Measurements from ENCODE around the gene RITA1.
A peak's percentile ranks its signal among the peaks of the same experiment; 100 is the strongest.

The RITA1 gene

DNA sequence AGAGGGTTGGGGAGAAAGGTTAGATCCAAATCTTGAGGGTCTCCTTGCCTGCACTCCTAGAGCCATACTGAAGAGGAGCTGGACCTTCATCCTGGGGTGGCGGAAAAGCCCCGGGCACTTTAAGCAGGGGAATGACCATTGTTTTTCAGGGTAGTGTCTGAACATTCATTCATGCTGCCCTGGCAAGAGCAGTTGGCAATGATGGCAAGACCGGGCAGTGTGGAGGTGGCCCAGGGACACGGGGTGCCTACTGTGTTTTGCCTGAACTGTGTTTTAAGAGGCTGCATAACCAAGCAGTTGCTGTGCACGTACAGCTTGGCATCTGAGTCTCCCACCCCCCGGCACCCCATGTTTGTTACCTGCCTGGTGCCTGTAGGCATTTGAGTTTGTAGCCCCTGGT lies 50.5 kb downstream of the RITA1 start:
- Histone ChIP-seq H3K4ac (ENCODE audit: low read depth in 1 of 2, low read length in 2 of 2) (no peak overlapping the region), H2BK12ac (ENCODE audit: low read length in 2 of 2) (peak overlapping the region in 1 of 2 experiments; percentile 48), H3K79me1 (replicated peaks; ENCODE audit: low read length, poor library complexity, severe bottlenecking) (peaks cover 7% of the 10 kb centered on the region), H3K9ac (ENCODE audit: low read length) (no peak overlapping the region), H4K91ac (ENCODE audit: low read length) (no peak overlapping the region), H3K4me2 (ENCODE audit: low read length, poor library complexity, severe bottlenecking) (no peak overlapping the region), H3K27ac (ENCODE audit: low read length, poor library complexity, severe bottlenecking) (no peak overlapping the region), H3K23ac (ENCODE audit: low read length in 2 of 2) (no peak overlapping the region), H2AK5ac (ENCODE audit: low read length, severe bottlenecking) (no peak overlapping the region), H2BK15ac (ENCODE audit: low read depth, poor library complexity, severe bottlenecking) (no peak overlapping the region), H3K36me3 (ENCODE audit: control insufficient read depth in 1 of 2, insufficient read depth in 2 of 2, low read depth in 1 of 2, low read length in 2 of 2) (peaks cover 18 to 51% of the 10 kb centered on the region in 2 experiments), H3K4me1 (ENCODE audit: control insufficient read depth, insufficient read depth, low read depth, low read length) (peaks cover 47% of the 10 kb centered on the region), H3K4me3 (ENCODE audit: insufficient read depth in 1 of 2, low read depth in 1 of 2, low read length in 2 of 2) (no peak overlapping the region), H2BK120ac (ENCODE audit: low read depth, low read length) (no peak overlapping the region), H4K8ac (ENCODE audit: low read length) (no peak overlapping the region), H2AFZ (ENCODE audit: low read depth, low read length) (no peak overlapping the region), H3K14ac (ENCODE audit: low read length in 2 of 2) (no peak overlapping the region), H2BK5ac (ENCODE audit: low read depth, low read length, poor library complexity, severe bottlenecking) (no peak overlapping the region), H3K18ac (ENCODE audit: low read depth in 1 of 2, low read length in 2 of 2) (no peak overlapping the region), H3K9me3 (ENCODE audit: control insufficient read depth, low read length) (peaks cover 3% of the 10 kb centered on the region), H3K27me3 (ENCODE audit: control insufficient read depth in 1 of 2, insufficient read depth in 1 of 2, low read length in 2 of 2) (no peaks in the 10 kb centered on the region)
- no peak for DNase-seq
- WGBS, result 96% methylated on average over 6 of the region's 6 CpGs

DNA sequence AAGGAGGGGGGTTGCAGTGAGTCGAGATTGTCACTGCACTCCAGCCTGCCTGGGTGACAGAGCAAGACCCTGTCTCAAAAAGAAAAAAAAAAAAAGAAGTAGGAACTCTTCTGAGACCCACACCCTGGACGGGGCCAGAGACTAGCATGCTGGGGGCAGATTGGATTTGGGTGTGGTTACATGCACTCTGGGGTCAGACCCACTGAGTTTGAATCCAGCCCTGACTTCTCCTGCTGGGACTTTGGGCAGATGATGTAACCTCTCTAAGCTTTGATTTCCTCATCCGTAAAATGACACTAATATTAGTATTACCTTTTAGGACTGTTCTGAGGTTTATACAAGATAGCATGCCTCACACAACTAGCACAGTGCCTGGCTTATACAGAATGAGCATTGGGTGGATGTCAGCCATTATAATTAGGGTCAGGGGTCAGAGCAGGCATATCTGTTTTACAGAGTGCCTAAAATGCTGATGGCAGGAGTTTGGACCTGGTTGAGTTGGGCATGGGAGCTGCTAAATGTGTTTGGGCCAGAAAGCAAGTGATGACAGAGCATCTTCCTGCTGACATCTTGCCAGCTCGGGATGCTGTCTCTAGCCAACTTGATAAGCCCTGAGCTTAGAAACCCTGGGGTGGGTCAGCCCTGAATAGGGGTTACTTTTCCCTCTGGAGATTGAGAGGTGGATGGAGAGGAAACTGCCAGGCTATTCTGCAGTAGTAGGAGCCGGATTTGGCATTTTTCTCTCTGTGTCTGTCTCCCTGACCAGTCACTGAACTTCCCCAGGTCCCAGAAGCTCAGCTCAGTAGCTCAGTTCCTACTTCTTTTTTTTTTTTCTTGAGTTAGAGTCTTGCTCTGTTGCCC lies 51.2 kb downstream of the RITA1 start:
- Histone ChIP-seq H3K79me1 (replicated peaks; ENCODE audit: low read length, poor library complexity, severe bottlenecking) (peaks cover 6% of the 10 kb centered on the region), H3K27me3 (ENCODE audit: control insufficient read depth in 1 of 2, insufficient read depth in 1 of 2, low read length in 2 of 2) (no peaks in the 10 kb centered on the region), H3K36me3 (ENCODE audit: control insufficient read depth in 1 of 2, insufficient read depth in 2 of 2, low read depth in 1 of 2, low read length in 2 of 2) (peaks cover 16 to 43% of the 10 kb centered on the region in 2 experiments), H2AK5ac (ENCODE audit: low read length, severe bottlenecking) (peak overlapping the region; percentile 65), H3K9me3 (ENCODE audit: control insufficient read depth, low read length) (no peaks in the 10 kb centered on the region), H3K18ac (ENCODE audit: low read depth in 1 of 2, low read length in 2 of 2) (no peak overlapping the region), H2AFZ (ENCODE audit: low read depth, low read length) (no peak overlapping the region), H3K4ac (ENCODE audit: low read depth in 1 of 2, low read length in 2 of 2) (no peak overlapping the region), H2BK5ac (ENCODE audit: low read depth, low read length, poor library complexity, severe bottlenecking) (no peak overlapping the region), H3K23ac (ENCODE audit: low read length in 2 of 2) (no peak overlapping the region), H3K4me2 (ENCODE audit: low read length, poor library complexity, severe bottlenecking) (no peak overlapping the region), H3K27ac (ENCODE audit: low read length, poor library complexity, severe bottlenecking) (no peak overlapping the region), H4K8ac (ENCODE audit: low read length) (no peak overlapping the region), H3K4me3 (ENCODE audit: insufficient read depth in 1 of 2, low read depth in 1 of 2, low read length in 2 of 2) (no peak overlapping the region), H2BK12ac (ENCODE audit: low read length in 2 of 2) (no peak overlapping the region), H3K14ac (ENCODE audit: low read length in 2 of 2) (no peak overlapping the region), H3K4me1 (ENCODE audit: control insufficient read depth, insufficient read depth, low read depth, low read length) (peaks cover 52% of the 10 kb centered on the region), H2BK120ac (ENCODE audit: low read depth, low read length) (no peak overlapping the region), H2BK15ac (ENCODE audit: low read depth, poor library complexity, severe bottlenecking) (no peak overlapping the region), H4K91ac (ENCODE audit: low read length) (no peak overlapping the region), H3K9ac (ENCODE audit: low read length) (no peak overlapping the region)
- no peak for DNase-seq
- 96% methylated on average over 4 of the region's 5 CpGs for WGBS

DNA sequence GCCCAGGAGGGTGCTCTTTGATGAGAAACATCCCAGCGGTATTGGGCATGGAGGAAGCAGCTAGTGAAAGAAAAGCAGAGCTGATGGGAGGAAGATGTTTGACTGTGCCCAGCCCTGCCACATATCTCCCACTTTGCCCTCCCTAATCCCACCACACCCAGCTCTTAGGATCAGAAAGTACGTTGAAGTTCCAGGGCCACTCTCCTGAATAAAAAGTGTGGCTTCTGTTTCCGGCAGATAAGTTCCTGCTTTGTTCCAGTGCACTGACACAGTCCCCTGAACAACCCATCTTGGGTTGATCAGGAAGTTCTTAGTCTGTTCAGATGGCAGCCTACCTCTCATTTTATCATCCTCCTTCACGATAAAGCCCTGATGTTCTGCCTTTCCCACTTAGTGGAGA lies 52.2 kb downstream of the RITA1 start:
- H4K91ac ChIP-seq (ENCODE audit: low read length), result no peak overlapping the region
- no peaks in the 10 kb centered on the region for H3K27me3 ChIP-seq (ENCODE audit: control insufficient read depth in 1 of 2, insufficient read depth in 1 of 2, low read length in 2 of 2)
- peak overlapping the region; percentile 24 for H2AK5ac ChIP-seq (ENCODE audit: low read length, severe bottlenecking)
- H3K4ac ChIP-seq (ENCODE audit: low read depth in 1 of 2, low read length in 2 of 2), result no peak overlapping the region
- no peaks in the 10 kb centered on the region for H3K9me3 ChIP-seq (ENCODE audit: control insufficient read depth, low read length)
- H3K14ac ChIP-seq (ENCODE audit: low read length in 2 of 2), result no peak overlapping the region
- no peak overlapping the region for H3K18ac ChIP-seq (ENCODE audit: low read depth in 1 of 2, low read length in 2 of 2)
- no peak overlapping the region for H2AFZ ChIP-seq (ENCODE audit: low read depth, low read length)
- no peak overlapping the region for H2BK5ac ChIP-seq (ENCODE audit: low read depth, low read length, poor library complexity, severe bottlenecking)
- H3K4me2 ChIP-seq (ENCODE audit: low read length, poor library complexity, severe bottlenecking), result no peak overlapping the region
- H3K4me1 ChIP-seq (ENCODE audit: control insufficient read depth, insufficient read depth, low read depth, low read length), result peaks cover 52% of the 10 kb centered on the region
- no peak overlapping the region for H2BK12ac ChIP-seq (ENCODE audit: low read length in 2 of 2)
- 98% methylated on average over 4 of the region's 4 CpGs for WGBS
- H3K23ac ChIP-seq (ENCODE audit: low read length in 2 of 2), result no peak overlapping the region
- no peak overlapping the region for H2BK120ac ChIP-seq (ENCODE audit: low read depth, low read length)
- peaks cover 7 to 38% of the 10 kb centered on the region in 2 experiments for H3K36me3 ChIP-seq (ENCODE audit: control insufficient read depth in 1 of 2, insufficient read depth in 2 of 2, low read depth in 1 of 2, low read length in 2 of 2)
- H3K9ac ChIP-seq (ENCODE audit: low read length), result no peak overlapping the region
- H3K27ac ChIP-seq (ENCODE audit: low read length, poor library complexity, severe bottlenecking), result no peak overlapping the region
- DNase-seq, result no peak
- peaks cover 6% of the 10 kb centered on the region for H3K79me1 ChIP-seq (replicated peaks; ENCODE audit: low read length, poor library complexity, severe bottlenecking)
- no peak overlapping the region for H3K4me3 ChIP-seq (ENCODE audit: insufficient read depth in 1 of 2, low read depth in 1 of 2, low read length in 2 of 2)
- H4K8ac ChIP-seq (ENCODE audit: low read length), result no peak overlapping the region
- H2BK15ac ChIP-seq (ENCODE audit: low read depth, poor library complexity, severe bottlenecking), result no peak overlapping the region

DNA sequence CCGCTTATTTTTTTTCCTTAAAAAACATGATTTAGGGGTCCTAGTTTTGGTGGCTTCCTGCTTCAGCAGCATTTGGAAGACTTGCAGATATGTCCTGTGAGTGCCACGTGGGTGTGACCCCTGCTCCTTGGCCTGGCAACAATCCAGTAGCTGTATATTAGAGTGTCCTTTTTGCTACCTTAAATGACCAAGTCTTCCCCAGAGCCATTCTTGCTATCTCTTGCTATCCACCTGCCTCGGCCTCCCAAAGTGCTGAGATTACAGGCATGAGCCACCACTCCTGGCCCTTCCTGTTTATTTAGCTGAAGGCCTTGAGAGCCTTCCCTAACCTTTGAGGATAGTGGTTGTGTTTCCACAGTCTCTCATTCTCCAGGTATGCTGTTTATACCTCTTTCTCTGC lies 52.8 kb downstream of the RITA1 start:
- H3K4me3 ChIP-seq (ENCODE audit: insufficient read depth in 1 of 2, low read depth in 1 of 2, low read length in 2 of 2), result no peak overlapping the region
- no peak overlapping the region for H2AFZ ChIP-seq (ENCODE audit: low read depth, low read length)
- H3K14ac ChIP-seq (ENCODE audit: low read length in 2 of 2), result no peak overlapping the region
- H2BK120ac ChIP-seq (ENCODE audit: low read depth, low read length), result no peak overlapping the region
- H3K79me1 ChIP-seq (replicated peaks; ENCODE audit: low read length, poor library complexity, severe bottlenecking), result peaks cover 6% of the 10 kb centered on the region
- H3K4ac ChIP-seq (ENCODE audit: low read depth in 1 of 2, low read length in 2 of 2), result no peak overlapping the region
- no peak for DNase-seq
- peaks cover 4 to 34% of the 10 kb centered on the region in 2 experiments for H3K36me3 ChIP-seq (ENCODE audit: control insufficient read depth in 1 of 2, insufficient read depth in 2 of 2, low read depth in 1 of 2, low read length in 2 of 2)
- no peak overlapping the region for H4K91ac ChIP-seq (ENCODE audit: low read length)
- H2BK12ac ChIP-seq (ENCODE audit: low read length in 2 of 2), result no peak overlapping the region
- H2BK5ac ChIP-seq (ENCODE audit: low read depth, low read length, poor library complexity, severe bottlenecking), result no peak overlapping the region
- no peak overlapping the region for H3K9ac ChIP-seq (ENCODE audit: low read length)
- H3K9me3 ChIP-seq (ENCODE audit: control insufficient read depth, low read length), result no peaks in the 10 kb centered on the region
- no peak overlapping the region for H4K8ac ChIP-seq (ENCODE audit: low read length)
- H3K4me1 ChIP-seq (ENCODE audit: control insufficient read depth, insufficient read depth, low read depth, low read length), result peaks cover 48% of the 10 kb centered on the region
- H3K27ac ChIP-seq (ENCODE audit: low read length, poor library complexity, severe bottlenecking), result no peak overlapping the region
- H3K27me3 ChIP-seq (ENCODE audit: control insufficient read depth in 1 of 2, insufficient read depth in 1 of 2, low read length in 2 of 2), result no peaks in the 10 kb centered on the region
- H2AK5ac ChIP-seq (ENCODE audit: low read length, severe bottlenecking), result peak overlapping the region; percentile 58
- no peak overlapping the region for H2BK15ac ChIP-seq (ENCODE audit: low read depth, poor library complexity, severe bottlenecking)
- no peak overlapping the region for H3K4me2 ChIP-seq (ENCODE audit: low read length, poor library complexity, severe bottlenecking)
- H3K23ac ChIP-seq (ENCODE audit: low read length in 2 of 2), result no peak overlapping the region
- no peak overlapping the region for H3K18ac ChIP-seq (ENCODE audit: low read depth in 1 of 2, low read length in 2 of 2)
- 60% methylated on average over 2 of the region's 3 CpGs for WGBS

Data from mesenchymal stem cell (in vitro differentiated cells and primary cell).